HG02623 (cell line): Measurements from ENCODE around the gene FGFRL1.
"Not testable (repeated sequence)": the region's sequence is repeated elsewhere in the genome, so short reads cannot be mapped to it uniquely, and the experiment has no call there.

Experiments used
- ATAC-seq: cut with Tn5 transposase; IDR thresholded peaks from one replicate; pipeline ENCODE4 v1.9.1; 2021; ENCODE audit warnings: moderate library complexity; ENCODE audit not compliant: unreplicated experiment

FGFRL1 gene

DNA sequence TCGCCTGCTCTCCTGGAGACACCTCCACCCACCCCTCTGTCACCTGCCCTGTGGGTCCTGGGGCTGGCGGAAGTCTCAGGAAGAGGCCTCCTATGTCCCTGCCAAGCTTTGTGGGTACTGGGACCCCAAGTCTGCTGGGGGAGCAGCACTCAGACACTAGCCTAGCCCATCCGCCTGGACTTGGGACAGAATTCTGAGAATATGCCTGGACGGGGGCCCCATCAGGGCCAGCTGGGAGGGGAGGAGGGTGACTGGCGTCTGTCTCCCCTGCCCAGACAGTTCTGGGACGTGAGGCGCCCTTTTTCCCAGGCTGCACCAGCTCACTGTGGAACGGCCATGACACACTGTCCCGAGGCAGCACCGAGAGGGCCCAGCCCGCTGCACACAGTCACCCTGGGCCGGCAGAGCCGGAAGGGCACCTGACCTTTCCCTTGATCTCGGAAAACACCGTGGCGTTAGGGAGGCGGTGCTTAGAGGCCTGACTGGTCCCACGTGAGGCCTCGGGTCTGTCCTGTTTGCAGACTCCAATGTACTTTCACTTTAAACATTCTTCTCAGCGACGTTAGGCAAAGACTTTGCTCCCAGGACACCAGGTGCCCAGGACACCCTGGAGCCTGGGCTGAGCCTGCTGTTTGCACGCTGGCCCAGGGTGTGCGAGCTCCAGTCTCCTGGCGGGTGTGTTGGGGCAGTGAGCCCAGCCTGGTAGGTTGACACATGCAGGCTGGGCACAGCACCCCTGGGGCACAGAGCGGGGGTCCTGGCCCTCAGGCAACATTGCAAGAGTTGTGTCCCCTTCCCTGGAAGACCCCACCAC is 18.9 kb upstream of the FGFRL1 start:
- ATAC-seq: no peak

DNA sequence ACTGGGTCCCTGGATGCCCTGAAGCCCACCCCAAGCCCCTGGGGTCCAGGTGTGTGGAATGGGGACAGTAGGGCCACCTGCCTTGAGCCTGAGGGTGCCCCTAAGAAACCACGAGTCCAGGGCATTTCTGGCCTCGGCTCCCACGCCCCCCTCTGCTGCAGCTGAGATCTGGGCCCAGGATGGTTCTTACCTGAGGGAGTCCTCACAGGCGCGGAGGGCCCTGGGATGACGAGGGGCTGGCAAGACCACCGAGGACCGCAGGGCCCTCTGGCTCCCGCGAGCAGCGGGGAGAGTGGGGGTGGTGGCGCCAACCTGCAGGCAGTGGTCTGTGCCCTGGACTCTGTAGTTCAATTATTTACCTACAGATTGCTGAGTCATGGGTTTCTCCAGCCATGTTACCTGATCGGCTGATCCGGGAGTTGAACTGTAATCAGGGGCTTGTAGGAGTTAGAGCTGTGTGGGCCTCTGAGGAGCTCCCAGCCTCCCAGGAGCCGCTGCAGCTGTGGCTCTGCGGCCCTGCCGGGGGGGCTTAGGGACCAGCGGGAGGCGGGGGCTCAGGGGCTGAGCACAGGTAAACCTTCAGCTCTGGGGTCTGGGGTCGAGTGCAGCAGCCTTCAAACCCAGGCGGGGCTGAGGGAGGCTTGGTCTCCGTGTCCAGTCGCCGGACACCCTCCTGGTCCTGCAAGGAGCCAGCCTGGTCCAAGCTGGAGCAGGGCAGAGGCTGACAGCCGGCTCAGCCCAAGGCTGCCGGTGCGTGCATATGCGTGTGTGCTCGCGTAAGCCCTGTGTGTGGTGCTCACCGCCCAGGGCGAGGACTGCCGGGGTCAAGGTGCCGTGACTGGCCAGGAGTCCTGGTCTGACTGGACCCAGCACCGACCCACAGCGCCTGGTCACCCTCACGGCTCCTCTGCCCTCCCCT is 18.1 kb upstream of the FGFRL1 start, which contains the start of gene SLC26A1:
Gene SLC26A1, minus strand, starts transcription at position 294 of the 919 bp plus-strand sequence. CDS start 1,701 bp downstream, outside the sequence.
- ATAC-seq: no peak

DNA sequence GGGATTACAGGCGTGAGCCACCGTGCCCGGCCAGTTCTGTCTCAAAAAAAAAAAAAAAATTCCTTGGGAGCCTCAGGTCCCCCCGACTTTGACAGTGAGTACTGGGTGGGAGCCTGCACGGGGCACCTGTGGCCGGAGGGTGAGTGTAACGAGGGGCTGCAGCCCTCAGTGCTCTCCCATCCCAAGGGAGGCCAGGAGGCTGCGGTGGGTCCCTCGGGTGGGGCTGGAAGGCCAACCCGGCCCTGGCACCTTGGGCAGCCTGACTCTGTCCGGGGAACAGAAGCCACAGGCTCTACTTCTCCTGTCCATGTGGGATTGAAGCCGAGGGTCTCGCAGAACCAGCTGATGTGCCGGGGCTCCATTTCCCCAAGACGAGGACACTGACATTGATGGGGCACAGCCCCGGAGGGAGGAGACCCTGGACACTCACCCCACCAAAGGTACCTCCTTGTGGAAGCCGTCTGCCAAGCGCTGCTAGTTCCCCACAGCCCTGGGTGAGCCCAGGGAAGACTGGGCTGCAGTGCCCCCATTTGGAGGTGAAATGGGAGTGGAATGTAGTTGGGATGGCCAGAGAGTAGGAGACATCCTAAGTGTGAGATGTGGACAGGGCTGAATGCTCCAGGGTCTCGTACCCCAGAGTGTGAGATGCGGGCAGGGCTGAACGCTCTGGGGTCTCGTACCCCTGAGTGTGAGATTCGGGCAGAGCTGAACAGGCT is 16.0 kb upstream of the FGFRL1 start:
- ATAC-seq: no peak

DNA sequence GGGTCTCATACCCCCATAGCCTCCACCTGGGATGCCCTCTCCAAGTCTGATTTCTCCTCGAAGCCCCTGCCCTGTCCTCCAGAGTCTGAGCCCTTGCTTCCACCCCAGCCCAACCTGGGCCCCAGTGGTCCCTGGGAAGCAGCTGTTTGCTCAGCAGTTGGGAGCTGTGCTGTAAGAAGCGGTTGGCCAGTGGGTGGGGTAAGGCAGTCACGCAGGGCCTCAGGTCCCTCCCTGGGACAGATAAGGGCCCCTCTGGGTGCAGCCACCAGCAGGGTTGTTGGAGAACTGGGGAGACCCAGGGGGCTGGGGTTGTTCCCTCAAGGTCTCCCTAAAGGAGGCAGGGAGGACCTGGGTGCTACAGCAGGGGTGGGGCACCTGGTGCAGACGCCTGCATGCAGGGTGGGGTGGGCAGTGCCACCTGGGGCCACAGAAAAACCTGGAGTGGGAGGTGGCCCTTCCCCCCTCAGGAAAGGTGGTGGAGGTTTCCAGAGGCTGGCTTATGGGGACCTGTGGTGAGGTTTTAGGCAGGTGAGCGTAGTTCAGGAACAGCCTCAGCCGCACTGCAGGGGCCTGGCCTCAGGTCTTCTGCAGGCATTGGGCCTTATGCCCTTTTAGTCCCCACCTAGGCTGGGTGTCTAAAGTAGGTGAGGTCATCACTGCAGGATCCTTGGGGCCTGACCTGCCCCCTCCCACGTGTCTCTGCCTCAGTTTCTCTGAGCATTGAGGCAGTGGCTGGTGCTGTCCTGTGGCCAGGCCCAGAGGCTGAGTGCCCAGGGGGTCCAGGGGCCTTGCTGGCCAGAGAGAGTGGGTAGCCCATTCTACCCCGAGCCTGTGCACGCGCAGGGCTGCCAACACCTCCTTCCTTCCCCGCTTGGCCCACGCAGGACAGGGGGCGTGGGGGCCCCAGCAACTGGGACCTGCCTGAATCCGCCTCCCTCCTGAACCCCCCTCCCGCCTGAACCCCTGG is 15.1 kb upstream of the FGFRL1 start:
- no peak for ATAC-seq

DNA sequence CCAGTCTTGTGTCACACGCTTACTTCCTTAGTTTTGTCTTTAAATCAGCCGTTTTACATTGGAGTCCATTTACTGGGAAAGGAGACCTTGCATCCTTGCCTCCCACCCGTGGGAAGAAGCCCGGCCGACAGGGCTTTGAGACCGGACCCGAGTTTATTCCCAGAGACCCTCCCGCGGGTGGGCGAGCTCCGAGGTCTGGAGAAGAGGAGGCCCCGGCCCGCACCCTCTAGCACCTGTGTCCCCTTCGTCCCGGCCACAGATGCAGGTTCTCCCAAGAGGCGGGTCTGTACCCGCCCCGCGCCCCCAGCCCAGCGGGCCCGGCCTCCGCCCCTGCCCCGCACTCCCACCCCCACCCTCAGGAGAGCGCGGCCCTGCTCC is 14.4 kb upstream of the FGFRL1 start:
- ATAC-seq: no peak

DNA sequence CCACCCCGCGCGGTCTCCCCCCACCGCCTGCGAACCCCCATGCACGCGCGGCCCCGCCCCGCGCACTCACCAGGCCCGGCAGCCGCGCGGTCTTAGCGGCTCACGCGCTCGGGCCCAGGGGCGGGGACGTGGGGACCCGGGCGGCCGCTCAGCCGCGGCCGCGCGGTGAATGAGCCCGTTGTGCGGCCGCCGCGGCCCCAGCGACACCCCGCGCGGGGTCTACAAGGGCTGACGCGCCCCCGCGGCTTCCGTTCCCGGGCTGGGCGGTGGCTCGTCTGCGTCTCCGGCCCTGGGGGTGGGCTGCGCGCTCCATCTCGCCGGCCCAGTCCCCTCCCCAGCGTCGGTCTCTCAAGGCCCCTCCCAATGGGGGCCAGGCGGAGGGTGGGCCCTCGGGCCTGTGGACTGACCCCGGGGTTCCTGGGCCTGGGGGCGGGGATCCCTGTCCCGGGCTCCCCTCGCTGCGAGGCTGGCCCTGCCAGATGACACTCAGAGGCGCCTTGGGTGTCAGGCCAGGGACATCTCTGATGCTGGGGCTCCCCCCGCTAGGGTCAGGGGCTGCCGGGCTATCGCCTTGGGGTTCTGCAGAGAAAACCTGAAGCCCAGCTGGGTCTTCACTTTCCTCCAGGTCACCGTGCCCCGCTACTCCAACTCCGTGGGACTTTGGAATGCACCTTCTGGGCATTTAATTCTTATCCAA is 13.9 kb upstream of the FGFRL1 start:
- ATAC-seq: no peak

DNA sequence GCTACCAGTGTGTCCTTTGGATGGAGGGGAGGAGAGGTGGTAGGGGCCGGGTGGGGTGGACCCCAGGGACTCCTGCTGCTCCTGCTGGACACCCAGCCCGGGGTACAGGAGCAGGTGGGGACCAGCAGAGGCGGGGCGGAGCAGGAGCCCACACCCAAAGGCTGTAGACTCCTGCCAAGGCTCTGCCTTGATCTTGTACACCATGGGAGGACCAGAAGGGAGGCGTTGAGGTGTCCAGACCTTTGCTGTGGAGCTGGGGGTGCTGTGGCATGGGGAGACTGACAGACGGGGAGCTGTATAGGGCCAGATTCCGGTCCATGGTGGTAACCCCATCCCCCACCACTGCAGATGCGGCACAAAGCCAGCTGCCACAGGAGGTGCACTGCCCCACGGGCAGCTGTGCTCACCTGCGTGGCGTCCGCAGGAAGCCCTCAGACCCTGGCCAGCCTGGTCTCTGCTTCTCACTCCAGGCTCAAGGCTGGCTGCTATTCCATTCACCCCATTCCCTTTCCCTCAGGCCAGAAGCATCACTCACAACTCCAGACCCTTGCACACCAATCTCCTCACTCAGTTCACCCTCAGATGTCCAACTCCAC is 13.2 kb upstream of the FGFRL1 start:
- ATAC-seq: no peak

DNA sequence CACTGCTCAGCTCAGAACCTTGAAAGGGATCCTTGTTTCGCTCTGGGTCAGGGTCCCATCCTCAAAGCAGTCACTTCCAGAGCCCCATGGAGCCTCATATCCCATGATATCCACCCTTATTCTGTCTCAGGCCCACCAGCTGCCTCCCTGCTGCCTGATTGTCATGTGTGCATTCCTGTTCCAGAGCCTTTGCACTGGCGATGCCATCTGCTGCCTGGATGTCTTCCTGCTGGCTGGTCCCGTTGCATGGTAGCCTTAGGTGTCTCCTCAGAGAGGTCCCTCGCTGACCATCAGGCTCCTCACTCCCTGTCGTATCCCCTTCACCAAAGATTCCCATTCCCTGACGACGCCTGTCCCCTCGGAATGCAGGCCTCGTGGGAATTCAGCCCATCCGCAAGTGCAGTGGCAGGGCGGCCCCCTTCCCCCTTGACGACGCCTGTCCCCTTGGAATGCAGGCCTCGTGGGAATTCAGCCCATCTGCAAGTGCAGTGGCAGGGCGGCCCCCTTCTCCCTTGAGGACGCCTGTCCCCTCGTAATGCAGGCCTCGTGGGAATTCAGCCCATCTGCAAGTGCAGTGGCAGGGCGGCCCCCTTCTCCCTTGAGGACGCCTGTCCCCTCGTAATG is 12.1 kb upstream of the FGFRL1 start:
- not testable (repeated sequence) for ATAC-seq

DNA sequence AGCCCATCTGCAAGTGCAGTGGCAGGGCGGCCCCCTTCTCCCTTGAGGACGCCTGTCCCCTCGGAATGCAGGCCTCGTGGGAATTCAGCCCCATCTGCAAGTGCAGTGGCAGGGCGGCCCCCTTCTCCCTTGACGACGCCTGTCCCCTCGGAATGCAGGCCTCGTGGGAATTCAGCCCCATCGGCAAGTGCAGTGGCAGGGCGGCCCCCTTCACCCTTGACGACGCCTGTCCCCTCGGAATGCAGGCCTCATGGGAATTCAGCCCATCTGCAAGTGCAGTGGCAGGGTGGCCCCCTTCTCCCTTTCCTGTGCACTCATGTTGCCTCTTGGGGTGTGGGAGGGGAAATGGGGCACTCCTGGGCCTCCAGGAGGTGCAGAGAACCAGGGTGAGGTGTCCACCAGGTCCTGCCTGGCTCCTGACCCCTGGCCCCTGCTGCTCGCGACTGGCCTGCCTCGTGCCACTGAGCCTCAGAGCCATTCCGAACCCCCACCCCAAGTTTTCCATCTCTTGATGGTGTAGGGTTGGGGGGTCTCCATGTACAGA is 11.5 kb upstream of the FGFRL1 start:
- ATAC-seq: no peak

DNA sequence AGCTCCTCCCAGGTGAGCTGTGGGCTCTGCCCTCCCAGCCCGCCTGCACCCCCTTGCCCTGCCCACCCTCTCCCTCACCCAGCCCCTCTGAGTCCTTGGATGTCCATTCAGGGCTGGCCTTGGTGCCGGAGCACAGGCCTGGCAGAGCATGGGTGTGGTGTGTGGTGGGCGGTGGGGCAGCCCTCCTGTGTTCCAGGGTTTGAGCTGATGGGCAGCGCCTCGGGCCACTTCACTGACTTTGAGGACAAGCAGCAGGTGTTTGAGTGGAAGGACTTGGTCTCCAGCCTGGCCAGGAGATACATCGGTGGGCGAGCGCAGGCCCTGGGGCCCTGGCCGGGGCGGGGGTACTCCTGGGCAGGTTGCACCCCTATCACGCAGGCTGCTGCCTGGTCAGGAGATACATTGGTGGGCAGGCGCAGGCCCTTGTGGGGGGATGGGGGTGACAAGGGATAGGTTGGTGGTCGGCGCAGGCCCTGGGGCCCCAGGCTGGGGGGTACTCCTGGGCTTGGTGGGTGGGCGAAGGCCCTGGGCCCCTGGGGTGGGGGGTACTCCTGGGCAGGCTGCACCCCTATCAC is 10.7 kb upstream of the FGFRL1 start:
- ATAC-seq: no peak

DNA sequence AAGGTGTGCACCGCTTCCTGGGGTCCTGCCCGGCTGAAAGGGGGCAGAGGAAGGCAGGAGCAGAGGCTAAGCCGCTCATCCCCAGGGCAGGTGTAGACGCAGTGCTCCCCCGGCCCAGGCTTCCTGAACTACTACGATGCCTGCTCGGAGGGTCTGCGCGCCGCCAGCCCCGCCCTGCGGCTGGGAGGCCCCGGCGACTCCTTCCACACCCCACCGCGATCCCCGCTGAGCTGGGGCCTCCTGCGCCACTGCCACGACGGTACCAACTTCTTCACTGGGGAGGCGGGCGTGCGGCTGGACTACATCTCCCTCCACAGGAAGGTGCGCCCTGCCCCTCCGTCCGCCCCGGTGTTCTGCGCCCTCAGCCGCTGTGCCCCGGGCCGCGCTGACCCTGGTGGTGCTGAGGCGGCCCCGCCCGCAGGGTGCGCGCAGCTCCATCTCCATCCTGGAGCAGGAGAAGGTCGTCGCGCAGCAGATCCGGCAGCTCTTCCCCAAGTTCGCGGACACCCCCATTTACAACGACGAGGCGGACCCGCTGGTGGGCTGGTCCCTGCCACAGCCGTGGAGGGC is 9.8 kb upstream of the FGFRL1 start:
- ATAC-seq: no peak

DNA sequence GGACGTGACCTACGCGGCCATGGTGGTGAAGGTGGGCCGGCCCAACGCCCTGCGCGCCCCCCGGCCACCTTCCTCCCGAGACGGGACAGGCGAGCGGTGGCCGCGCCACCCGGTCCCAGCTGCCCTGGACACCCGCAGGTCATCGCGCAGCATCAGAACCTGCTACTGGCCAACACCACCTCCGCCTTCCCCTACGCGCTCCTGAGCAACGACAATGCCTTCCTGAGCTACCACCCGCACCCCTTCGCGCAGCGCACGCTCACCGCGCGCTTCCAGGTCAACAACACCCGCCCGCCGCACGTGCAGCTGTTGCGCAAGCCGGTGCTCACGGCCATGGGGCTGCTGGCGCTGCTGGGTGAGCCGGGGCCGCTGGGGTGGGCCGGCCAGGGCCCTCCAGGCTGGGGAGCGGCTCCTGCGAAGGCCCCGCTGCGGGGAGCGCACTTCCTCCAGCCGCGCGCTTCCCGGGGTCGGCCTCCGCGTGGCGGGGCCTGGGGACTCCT is 9.2 kb upstream of the FGFRL1 start:
- ATAC-seq: no peak

DNA sequence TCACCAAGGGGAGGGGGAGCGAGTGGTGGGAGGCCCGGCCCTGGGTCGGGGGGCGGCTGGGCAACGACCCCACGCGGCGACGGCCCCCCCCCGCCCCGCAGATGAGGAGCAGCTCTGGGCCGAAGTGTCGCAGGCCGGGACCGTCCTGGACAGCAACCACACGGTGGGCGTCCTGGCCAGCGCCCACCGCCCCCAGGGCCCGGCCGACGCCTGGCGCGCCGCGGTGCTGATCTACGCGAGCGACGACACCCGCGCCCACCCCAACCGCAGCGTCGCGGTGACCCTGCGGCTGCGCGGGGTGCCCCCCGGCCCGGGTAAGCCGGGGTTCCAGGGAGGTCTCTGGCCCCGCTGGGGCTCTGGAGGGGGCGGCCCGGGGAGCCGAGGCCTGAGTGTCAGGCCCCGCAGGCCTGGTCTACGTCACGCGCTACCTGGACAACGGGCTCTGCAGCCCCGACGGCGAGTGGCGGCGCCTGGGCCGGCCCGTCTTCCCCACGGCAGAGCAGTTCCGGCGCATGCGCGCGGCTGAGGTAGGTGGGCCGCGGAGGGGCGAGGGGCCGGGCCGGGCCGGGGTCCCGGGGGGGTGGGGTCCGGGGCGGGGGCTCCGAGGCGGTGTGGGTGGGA is 8.7 kb upstream of the FGFRL1 start:
- no peak for ATAC-seq

DNA sequence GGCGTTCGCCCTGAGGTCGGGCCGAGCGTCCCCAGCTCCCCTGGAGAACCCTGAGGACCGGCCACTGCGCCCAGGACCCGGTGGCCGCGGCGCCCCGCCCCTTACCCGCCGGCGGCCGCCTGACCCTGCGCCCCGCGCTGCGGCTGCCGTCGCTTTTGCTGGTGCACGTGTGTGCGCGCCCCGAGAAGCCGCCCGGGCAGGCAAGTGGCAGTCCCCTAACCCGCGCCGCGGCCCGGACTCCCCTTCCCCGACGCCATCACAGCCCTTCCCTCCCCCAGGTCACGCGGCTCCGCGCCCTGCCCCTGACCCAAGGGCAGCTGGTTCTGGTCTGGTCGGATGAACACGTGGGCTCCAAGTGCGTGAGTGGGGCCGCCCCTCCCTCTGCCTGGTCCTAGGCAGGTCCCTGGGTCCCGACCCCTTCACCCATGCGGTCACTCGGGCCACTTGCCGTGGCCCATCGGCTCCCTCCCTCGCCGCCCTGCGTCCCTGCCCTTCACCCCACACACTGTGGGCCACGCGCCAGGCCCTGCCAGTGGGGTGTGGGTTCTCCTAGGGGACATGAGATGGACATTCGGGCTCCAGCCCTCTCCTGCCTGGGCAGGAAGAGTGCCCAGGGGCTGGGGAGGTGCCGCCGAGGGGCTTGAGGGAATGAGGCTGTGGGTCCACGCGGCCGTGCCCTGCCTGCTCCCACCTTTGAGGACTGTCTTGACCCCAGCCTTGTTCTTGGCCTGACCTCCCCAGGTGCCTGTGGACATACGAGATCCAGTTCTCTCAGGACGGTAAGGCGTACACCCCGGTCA is 8.0 kb upstream of the FGFRL1 start:
- ATAC-seq: no peak

DNA sequence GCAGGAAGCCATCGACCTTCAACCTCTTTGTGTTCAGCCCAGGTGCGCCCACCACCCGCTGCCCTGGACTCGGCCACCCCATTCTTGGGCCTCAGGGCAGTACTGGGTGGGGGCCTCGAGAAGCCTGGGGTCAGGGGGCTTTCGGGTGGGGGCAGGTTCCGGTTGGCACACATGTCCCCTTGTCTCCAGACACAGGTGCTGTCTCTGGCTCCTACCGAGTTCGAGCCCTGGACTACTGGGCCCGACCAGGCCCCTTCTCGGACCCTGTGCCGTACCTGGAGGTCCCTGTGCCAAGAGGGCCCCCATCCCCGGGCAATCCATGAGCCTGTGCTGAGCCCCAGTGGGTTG is 7.4 kb upstream of the FGFRL1 start:
- no peak for ATAC-seq
